Erythroblast (primary cell): ENCODE measurements around the gene SCN8A.

Experiments used
- GATA1 ChIP-seq: IDR thresholded peaks from 2 replicates; pipeline ENCODE4 v1.6.1; 2011; ENCODE audit warnings: low read depth, mild to moderate bottlenecking, control low read depth, low read length, moderate library complexity
- POLR2A ChIP-seq: IDR thresholded peaks from 2 replicates; pipeline ENCODE4 v1.6.1; 2011; ENCODE audit warnings: mild to moderate bottlenecking, low read length

GRCh38 chr12:51838036-51838435 is 247.0 kb downstream of the SCN8A start:
- no peak for TF ChIP-seq POLR2A
- no peak for TF ChIP-seq GATA1
